WTC11 (cell line): ENCODE data around the gene BOK. TPM values are rescaled to one million over a fixed set of nuclear protein-coding genes. Genes with fewer than 3 reads are reported as not detected.
A peak's percentile ranks its signal among the peaks of the same experiment; 100 is the strongest.

Experiments
- ATAC-seq: fragments of 200-7000 bp; cut with Tn5 transposase; 2 replicates; pipeline ENCODE4 v1.10.0; 2021; ENCODE audit warnings: mild to moderate bottlenecking, moderate library complexity
- CTCF ChIA-PET: fragments of 300-600 bp; sonication (Branson Sonifier 250); formaldehyde crosslinking; loops from one replicate; lab custom pipeline; 2021; ENCODE audit warnings: antibody characterized with exemption; lab: Charles Lee
- POLR2A ChIA-PET: fragments of 350-600 bp; sonication (Branson Sonifier 250); formaldehyde crosslinking; loops from one replicate; lab custom pipeline; 2021; ENCODE audit warnings: antibody characterized with exemption; lab: Charles Lee
- DNase-seq: peaks from one replicate; pipeline ENCODE4 v3.0.0; 2021; ENCODE audit warnings: low spot score
- H3K27ac Mint-ChIP-seq: 2 replicates; pipeline ENCODE4 v1.8.0; 2021; ENCODE audit warnings: mixed read lengths
- H3K27me3 Mint-ChIP-seq: 2 replicates; pipeline ENCODE4 v1.8.0; 2021; ENCODE audit warnings: low read depth, mild to moderate bottlenecking, moderate library complexity, mixed read lengths
- H3K36me3 Mint-ChIP-seq: 2 replicates; pipeline ENCODE4 v1.8.0; 2021; ENCODE audit warnings: mixed read lengths
- H3K4me1 Mint-ChIP-seq: 2 replicates; pipeline ENCODE4 v1.8.0; 2022; ENCODE audit warnings: mixed read lengths
- H3K4me3 Mint-ChIP-seq: 2 replicates; pipeline ENCODE4 v1.8.0; 2021; ENCODE audit warnings: mild to moderate bottlenecking, moderate library complexity, mixed read lengths
- H3K9me3 Mint-ChIP-seq: 2 replicates; pipeline ENCODE4 v1.8.0; 2021; ENCODE audit warnings: mixed read lengths
- ATF1 ChIP-seq: sonication (generic); formaldehyde crosslinking; IDR thresholded peaks from 2 replicates; pipeline ENCODE4 v1.8.1; 2023; ENCODE audit warnings: mild to moderate bottlenecking, moderate library complexity, missing genetic modification reagents
- CBFB ChIP-seq: sonication (generic); formaldehyde crosslinking; IDR thresholded peaks from 2 replicates; pipeline ENCODE4 v1.8.1; 2022; ENCODE audit warnings: mild to moderate bottlenecking, low read depth, missing genetic modification reagents
- ELF4 ChIP-seq: sonication (generic); formaldehyde crosslinking; IDR thresholded peaks from 2 replicates; pipeline ENCODE4 v1.8.1; 2022; ENCODE audit warnings: low read depth, mild to moderate bottlenecking, moderate library complexity, missing genetic modification reagents
- ESRRA ChIP-seq: sonication (generic); formaldehyde crosslinking; IDR thresholded peaks from 2 replicates; pipeline ENCODE4 v1.8.1; 2022; ENCODE audit warnings: mild to moderate bottlenecking, missing genetic modification reagents, borderline replicate concordance
- FOXK1 ChIP-seq: sonication (generic); formaldehyde crosslinking; IDR thresholded peaks from 2 replicates; pipeline ENCODE4 v1.8.0; 2022; ENCODE audit warnings: mild to moderate bottlenecking, moderate library complexity, missing genetic modification reagents
- NFATC4 ChIP-seq: fragments of 250-450 bp; sonication (Bioruptor Pico); IDR thresholded peaks from 2 replicates; pipeline ENCODE4 v1.9.0; 2021; ENCODE audit warnings: mild to moderate bottlenecking
- NFYB ChIP-seq: sonication (generic); formaldehyde crosslinking; conservative IDR thresholded peaks from 2 replicates; pipeline ENCODE4 v1.8.0; 2022; ENCODE audit warnings: low read depth, missing genetic modification reagents
- PRRX2 ChIP-seq: fragments of 250-450 bp; sonication (Bioruptor Pico); IDR thresholded peaks from 2 replicates; pipeline ENCODE4 v1.8.0; 2021; ENCODE audit warnings: mild to moderate bottlenecking
- RELA ChIP-seq: sonication (generic); formaldehyde crosslinking; IDR thresholded peaks from 2 replicates; pipeline ENCODE4 v1.8.1; 2022; ENCODE audit warnings: missing genetic modification reagents, mild to moderate bottlenecking, borderline replicate concordance
- TEAD1 ChIP-seq: sonication (generic); formaldehyde crosslinking; IDR thresholded peaks from 2 replicates; pipeline ENCODE4 v1.8.0; 2022; ENCODE audit warnings: mild to moderate bottlenecking, missing genetic modification reagents
- ZNF219 ChIP-seq: sonication (generic); formaldehyde crosslinking; IDR thresholded peaks from 2 replicates; pipeline ENCODE4 v1.8.0; 2023; ENCODE audit warnings: missing genetic modification reagents, mild to moderate bottlenecking, borderline replicate concordance
- ZNF396 ChIP-seq: fragments of 250-450 bp; sonication (Bioruptor Pico); IDR thresholded peaks from 2 replicates; pipeline ENCODE4 v1.8.0; 2021; ENCODE audit warnings: mild to moderate bottlenecking, moderate library complexity, borderline replicate concordance
- total RNA-seq: library from RNA; stranded (reverse); gene quantifications from 3 replicates; pipeline ENCODE4 v1.2.3, GENCODE V29; 2021
- TF ChIP-seq, protein P1 (sequence below): sonication (generic); formaldehyde crosslinking; IDR thresholded peaks from 2 replicates; pipeline ENCODE4 v1.8.1; 2022; ENCODE audit warnings: mild to moderate bottlenecking, moderate library complexity, missing genetic modification reagents
- TF ChIP-seq, protein P2 (sequence below): sonication (generic); formaldehyde crosslinking; IDR thresholded peaks from 2 replicates; pipeline ENCODE4 v1.8.1; 2023; ENCODE audit warnings: mild to moderate bottlenecking, missing genetic modification reagents
- TF ChIP-seq, protein P3 (sequence below): fragments of 250-450 bp; sonication (Bioruptor Pico); IDR thresholded peaks from 2 replicates; pipeline ENCODE4 v1.9.0; 2021; ENCODE audit warnings: mild to moderate bottlenecking

The BOK gene
- total RNA-seq, 1 experiment from 2014 or later = 39.4 TPM

DNA sequence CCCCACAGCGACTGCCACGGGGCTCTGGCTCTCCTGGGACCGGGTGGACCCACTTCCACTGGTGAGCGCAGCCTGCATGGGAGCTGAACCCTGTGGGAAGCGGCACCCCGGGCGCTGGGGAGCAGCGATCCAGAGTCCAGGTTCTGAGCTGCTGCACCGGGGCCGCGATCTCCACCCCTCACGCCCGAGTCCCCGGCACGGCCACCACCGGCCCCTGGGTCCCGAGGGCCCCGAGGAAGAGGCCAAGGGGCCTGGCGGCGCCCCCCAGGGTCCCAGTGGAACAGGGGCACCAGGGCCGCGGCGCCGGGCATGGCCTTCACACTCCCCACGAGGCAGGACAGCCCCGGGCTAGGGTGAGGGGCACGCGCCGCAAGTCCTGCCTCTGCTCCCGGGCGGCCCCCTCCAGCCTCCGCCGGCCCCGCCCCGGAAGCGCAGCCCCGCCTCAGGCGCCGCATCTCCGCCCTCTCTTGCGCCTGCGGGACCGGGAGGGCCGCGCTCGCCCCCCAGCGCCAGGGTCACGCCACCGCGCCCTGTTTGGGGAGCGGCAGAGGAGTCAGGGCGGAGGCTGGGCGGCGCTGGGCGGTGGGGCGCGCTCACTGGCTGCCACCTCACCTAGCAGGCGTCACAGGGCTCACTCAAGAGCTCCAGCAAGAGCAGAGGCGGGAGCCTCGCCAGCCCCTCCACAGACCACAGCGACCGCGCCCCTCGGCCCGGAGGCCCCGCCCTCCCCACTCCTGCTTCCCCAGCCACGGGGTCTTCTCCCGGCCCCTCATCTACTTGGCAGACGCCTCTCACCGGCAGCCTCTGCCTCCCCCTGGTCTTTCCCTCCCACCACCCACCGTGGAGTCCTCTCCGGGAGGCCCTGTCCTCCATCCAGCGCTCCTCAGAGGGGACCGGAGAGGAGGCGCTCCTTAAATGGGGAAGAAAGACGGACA lies 51.6 kb downstream of the BOK start (continued):
- no peak for TF ChIP-seq ATF1 (CRISPR knock-in tag)
- TF ChIP-seq ESRRA (CRISPR knock-in tag) = peak; percentile 69; the same call in 1 of the 2 replicates

DNA sequence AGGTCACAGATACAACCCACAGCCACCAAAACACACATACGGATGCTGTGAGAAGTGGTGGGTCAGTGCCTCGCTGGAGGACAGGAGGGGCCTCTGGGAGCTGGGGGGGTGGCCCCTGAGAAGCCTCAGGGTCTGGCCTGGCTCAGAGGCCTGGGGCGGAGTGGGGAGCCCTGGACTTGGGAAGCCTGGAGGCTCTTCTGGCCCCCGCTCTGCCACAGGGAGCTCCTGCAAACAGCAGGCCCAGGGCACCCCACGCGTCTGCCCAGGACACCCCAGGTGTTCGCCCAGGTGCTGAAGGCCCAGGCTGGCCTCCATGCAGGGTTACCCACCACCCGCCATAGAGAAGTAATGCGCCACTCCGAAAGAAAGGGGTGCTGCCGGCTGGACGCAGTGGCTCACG lies 52.5 kb downstream of the BOK start:
- ATAC-seq = no peak
- Mint-ChIP-seq H3K4me3 (peak overlapping the region; percentile 81), H3K27ac (peak overlapping the region; percentile 94; the same call in 1 of the 2 replicates), H3K9me3 (no peaks in the 10 kb centered on the region), H3K27me3 (no peaks in the 10 kb centered on the region), H3K36me3 (peaks cover 4% of the 10 kb centered on the region; the same call in 1 of the 2 replicates), H3K4me1 (peaks cover 18% of the 10 kb centered on the region)
- TF ChIP-seq RELA (CRISPR knock-in tag) (no peak), ESRRA (CRISPR knock-in tag) (no peak), ATF1 (CRISPR knock-in tag) (no peak), PRRX2 (CRISPR knock-in tag) (no peak), ZNF219 (no peak), NFYB (no peak), NFATC4 (no peak)
- TF ChIP-seq, protein P1, sequence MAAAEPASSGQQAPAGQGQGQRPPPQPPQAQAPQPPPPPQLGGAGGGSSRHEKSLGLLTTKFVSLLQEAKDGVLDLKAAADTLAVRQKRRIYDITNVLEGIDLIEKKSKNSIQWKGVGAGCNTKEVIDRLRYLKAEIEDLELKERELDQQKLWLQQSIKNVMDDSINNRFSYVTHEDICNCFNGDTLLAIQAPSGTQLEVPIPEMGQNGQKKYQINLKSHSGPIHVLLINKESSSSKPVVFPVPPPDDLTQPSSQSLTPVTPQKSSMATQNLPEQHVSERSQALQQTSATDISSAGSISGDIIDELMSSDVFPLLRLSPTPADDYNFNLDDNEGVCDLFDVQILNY (CRISPR knock-in tag) = no peak
- ChIA-PET CTCF (interaction anchor here (1.2 to 1.3 kb wide), 2 partner anchors 105 to 225 kb away, joined by 3 to 5 read pairs; no protein-coding TSS in a partner anchor), POLR2A (interaction anchor here (1.4 kb wide), 1 partner anchor 52 kb away, joined by 6 read pairs; the partner anchor contains the start of gene BOK)
- no peak for DNase-seq

DNA sequence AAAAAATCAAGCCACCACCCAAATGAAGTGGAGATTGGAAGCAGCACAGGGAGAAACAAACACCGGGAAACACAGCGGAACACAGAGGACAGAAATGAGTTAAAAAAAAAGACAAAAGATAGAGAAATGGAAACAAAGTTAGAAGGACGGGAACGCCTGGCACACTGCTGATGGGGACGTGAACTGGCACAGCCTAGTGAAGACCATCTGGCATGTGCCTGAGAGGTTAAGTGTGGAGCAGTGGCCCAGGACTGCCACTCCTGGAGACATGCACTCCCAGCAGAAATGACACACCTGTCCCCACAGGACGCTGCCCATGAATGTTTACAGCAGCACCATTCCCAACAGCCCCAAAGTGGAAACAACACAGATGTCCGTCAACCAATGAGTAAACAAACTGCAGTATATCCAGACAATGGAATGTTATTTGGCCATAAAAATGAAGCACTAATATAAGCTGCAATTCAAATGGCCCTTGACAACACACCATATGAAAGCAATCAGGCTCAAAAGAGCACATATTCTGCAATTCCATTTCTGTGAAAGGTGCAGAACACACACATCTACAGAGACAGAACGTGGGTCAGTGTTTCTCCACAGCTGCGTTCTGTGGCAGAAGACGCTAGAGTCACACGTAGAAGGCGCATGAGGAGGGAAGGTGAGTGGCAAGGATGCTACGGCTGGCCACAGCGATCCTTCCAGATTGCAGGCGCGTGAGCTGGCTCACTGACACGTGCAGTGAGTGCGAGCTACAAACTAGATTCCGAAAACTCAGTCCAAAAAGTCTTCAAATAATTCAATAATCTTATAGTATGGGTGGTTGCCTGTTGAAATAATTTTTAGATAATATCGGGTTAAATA lies 53.8 kb downstream of the BOK start:
- no peak for ATAC-seq
- H3K9me3 Mint-ChIP-seq = no peaks in the 10 kb centered on the region
- H3K4me1 Mint-ChIP-seq = peaks cover 26% of the 10 kb centered on the region
- no peaks in the 10 kb centered on the region for H3K27me3 Mint-ChIP-seq
- peak overlapping the region; percentile 85 for H3K27ac Mint-ChIP-seq
- H3K36me3 Mint-ChIP-seq = peaks cover 4% of the 10 kb centered on the region; the same call in 1 of the 2 replicates
- ChIA-PET POLR2A (no interaction called here), CTCF (interaction anchor here (0.7 to 1.3 kb wide), 3 partner anchors 14 to 89 kb away, joined by 4 read pairs; partner anchors contain the start of gene ING5)
- H3K4me3 Mint-ChIP-seq = no peak overlapping the region
- TF ChIP-seq ELF4 (CRISPR knock-in tag) = no peak
- no peak for TF ChIP-seq FOXK1 (CRISPR knock-in tag)
- TF ChIP-seq ZNF219 = no peak
- no peak for TF ChIP-seq ATF1 (CRISPR knock-in tag)
- TF ChIP-seq ZNF396 (CRISPR knock-in tag) = no peak
- TF ChIP-seq, protein P2, sequence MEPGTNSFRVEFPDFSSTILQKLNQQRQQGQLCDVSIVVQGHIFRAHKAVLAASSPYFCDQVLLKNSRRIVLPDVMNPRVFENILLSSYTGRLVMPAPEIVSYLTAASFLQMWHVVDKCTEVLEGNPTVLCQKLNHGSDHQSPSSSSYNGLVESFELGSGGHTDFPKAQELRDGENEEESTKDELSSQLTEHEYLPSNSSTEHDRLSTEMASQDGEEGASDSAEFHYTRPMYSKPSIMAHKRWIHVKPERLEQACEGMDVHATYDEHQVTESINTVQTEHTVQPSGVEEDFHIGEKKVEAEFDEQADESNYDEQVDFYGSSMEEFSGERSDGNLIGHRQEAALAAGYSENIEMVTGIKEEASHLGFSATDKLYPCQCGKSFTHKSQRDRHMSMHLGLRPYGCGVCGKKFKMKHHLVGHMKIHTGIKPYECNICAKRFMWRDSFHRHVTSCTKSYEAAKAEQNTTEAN (CRISPR knock-in tag) = no peak
- TF ChIP-seq, protein P3, sequence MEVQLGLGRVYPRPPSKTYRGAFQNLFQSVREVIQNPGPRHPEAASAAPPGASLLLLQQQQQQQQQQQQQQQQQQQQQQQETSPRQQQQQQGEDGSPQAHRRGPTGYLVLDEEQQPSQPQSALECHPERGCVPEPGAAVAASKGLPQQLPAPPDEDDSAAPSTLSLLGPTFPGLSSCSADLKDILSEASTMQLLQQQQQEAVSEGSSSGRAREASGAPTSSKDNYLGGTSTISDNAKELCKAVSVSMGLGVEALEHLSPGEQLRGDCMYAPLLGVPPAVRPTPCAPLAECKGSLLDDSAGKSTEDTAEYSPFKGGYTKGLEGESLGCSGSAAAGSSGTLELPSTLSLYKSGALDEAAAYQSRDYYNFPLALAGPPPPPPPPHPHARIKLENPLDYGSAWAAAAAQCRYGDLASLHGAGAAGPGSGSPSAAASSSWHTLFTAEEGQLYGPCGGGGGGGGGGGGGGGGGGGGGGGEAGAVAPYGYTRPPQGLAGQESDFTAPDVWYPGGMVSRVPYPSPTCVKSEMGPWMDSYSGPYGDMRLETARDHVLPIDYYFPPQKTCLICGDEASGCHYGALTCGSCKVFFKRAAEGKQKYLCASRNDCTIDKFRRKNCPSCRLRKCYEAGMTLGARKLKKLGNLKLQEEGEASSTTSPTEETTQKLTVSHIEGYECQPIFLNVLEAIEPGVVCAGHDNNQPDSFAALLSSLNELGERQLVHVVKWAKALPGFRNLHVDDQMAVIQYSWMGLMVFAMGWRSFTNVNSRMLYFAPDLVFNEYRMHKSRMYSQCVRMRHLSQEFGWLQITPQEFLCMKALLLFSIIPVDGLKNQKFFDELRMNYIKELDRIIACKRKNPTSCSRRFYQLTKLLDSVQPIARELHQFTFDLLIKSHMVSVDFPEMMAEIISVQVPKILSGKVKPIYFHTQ (CRISPR knock-in tag) = no peak
- TF ChIP-seq CBFB (CRISPR knock-in tag) = no peak
- TF ChIP-seq TEAD1 (CRISPR knock-in tag) = no peak
- DNase-seq = no peak
